Heart right ventricle (tissue), 16 donors: Measurements from ENCODE around the gene CXCL14. TPM values are rescaled to one million over a fixed set of nuclear protein-coding genes. Genes with fewer than 3 reads are reported as not detected.
A peak's percentile ranks its signal among the peaks of the same experiment; 100 is the strongest.

Experiments
- ATAC-seq, 8 donors: fragments of 200-7000 bp; cut with Tn5 transposase; one replicate each; pipeline ENCODE4 v1.9.1; 2020; ENCODE audit warnings: mild to moderate bottlenecking in 8 of 8, moderate library complexity in 8 of 8, moderate number of reproducible peaks in 1 of 8
- DNase-seq, 2 donors: peaks; one replicate each; pipeline ENCODE4 v3.0.0-alpha.2; 2020
- H3K27ac ChIP-seq, 10 donors: fragments of 200-600 bp; sonication (generic) in 2 of 10; one replicate each; pipeline versions ENCODE4 v1.5.0 to v1.8.0; 2020 to 2022; ENCODE audit warnings: mild to moderate bottlenecking in 3 of 10
- H3K27me3 ChIP-seq, 7 donors: fragments of 200-600 bp; one replicate each; pipeline ENCODE4 v1.8.0; 2021 to 2022; ENCODE audit warnings: mild to moderate bottlenecking in 2 of 7
- H3K36me3 ChIP-seq, 9 donors: fragments of 200-600 bp; sonication (generic) in 1 of 9; one replicate each; pipeline versions ENCODE4 v1.5.0 to v1.8.0; 2020 to 2022; ENCODE audit warnings: mild to moderate bottlenecking in 2 of 9
- H3K4me1 ChIP-seq, 9 donors: fragments of 200-600 bp; sonication (generic) in 1 of 9; one replicate each; pipeline versions ENCODE4 v1.5.0 to v1.8.0; 2020 to 2022; ENCODE audit warnings: mild to moderate bottlenecking in 4 of 9
- H3K4me3 ChIP-seq, 10 donors: fragments of 200-600 bp; sonication (generic) in 2 of 10; one replicate each; pipeline versions ENCODE4 v1.5.0 to v1.8.0; 2020 to 2022; ENCODE audit warnings: mild to moderate bottlenecking in 7 of 10, moderate library complexity in 2 of 10
- H3K9me3 ChIP-seq, 11 donors: fragments of 200-600 bp in 10 of 11; sonication (generic) in 2 of 11; one replicate each; pipeline versions ENCODE4 v1.5.0 to v1.8.0; 2013 to 2022; ENCODE audit warnings: mild to moderate bottlenecking in 2 of 11, control low read depth in 1 of 11, moderate library complexity in 1 of 11
- CTCF ChIP-seq, 9 donors: fragments of 200-600 bp; sonication (generic) in 2 of 9; IDR thresholded peaks; one replicate each; pipeline versions ENCODE4 v1.5.0 to v1.8.0; 2021 to 2022; ENCODE audit warnings: antibody characterized with exemption in 9 of 9, mild to moderate bottlenecking in 5 of 9, moderate library complexity in 1 of 9
- WGBS, 2 donors: extraction: QIAGEN DNeasy Blood & Tissue Kit; methylation state at CpG; one replicate each; pipeline ENCODE4 v1.1.7; 2013; ENCODE audit warnings: inconsistent platforms in 1 of 2; 5-methylcytosine and 5-hydroxymethylcytosine counted together
- intact Hi-C, 10 donors: fragments of 100-400 bp; cut with DNase I; formaldehyde crosslinking; loops; one replicate each; pipeline versions ENCODE4 v1.11.1 to v1.14.2; 2022
- polyA plus RNA-seq, 2 donors: library from polyadenylated mRNA; stranded (reverse); fragments of 200-250 nt; gene quantifications; one replicate each; pipeline ENCODE4 v1.2.3, GENCODE V29; 2013
- total RNA-seq, 10 donors: library from RNA; stranded (reverse); fragmentation: NEBNext Ultra II Directional in 3 of 10; extraction: Animal tissue kit (Norgen Biotek cat#: 25700) in 3 of 10; gene quantifications; one replicate each; pipeline versions ENCODE4 v1.2.1 to v1.2.4, GENCODE V29; 2021 to 2023
- donor health status: Arrhythmogenic right ventricular cardiomyopathy.
- donor health status: ischemic (EF 13 %, LVEDD 7.1; RV severe dilation, severe dysfunction).
- donor health status: healthy with polysubstance abuse.
- donor health status: DM: no; HTN: yes; CAD: no.
- donor health status: DM: no; HTN: no; CAD: no.
- donor health status: ischemic (EF 25% LVEDD 6.9; RV normal size, moderate dysfunction).
- donor health status: ischemic (EF 25% LVEDD 5.7; RV mildly dilated, moderate dysfunction).
- donor health status: healthy.
- donor health status: DM: yes; HTN: yes; CAD: no.
- donor health status: Ischemic cardiomyopathy.
- donor health status: ischemic (EF 35%, LVEDD 5.7; RV mildly dilated, moderate dysfunction).
- donor health status: nonischemic (EF 11% LVEDD 7.7; RV severe dilation, severe dysfunction).
- donor health status: DM: yes; HTN: yes; CAD: no.
- donor health status: PGD.
- donor health status: ischemic (EF 29% LVEDD 5.4; RV normal size, mild dysfunction).
- donor health status: nonischemic (EF 23%, LVEDD 6.1; RV moderate dilation, normal function).

The CXCL14 gene
- total and polyA plus RNA-seq, 12 donors: 0.28 to 2.2 (median 0.51) TPM

- DNase-seq (no peak), ATAC-seq (no peak)
- H3K27ac ChIP-seq: no peak overlapping the region
- no peak for TF ChIP-seq CTCF (IDR thresholded peaks at IDR 0.05)
- H3K4me3 ChIP-seq: no peak overlapping the region
- H3K9me3 ChIP-seq: no peaks in the 10 kb centered on the region
- peaks cover 0 to 55% (median 26%) of the 10 kb centered on the region in 7 donors for H3K27me3 ChIP-seq
- 79 to 82% methylated on average over 9 of the region's 9 CpGs for WGBS, 2 donors
- H3K4me1 ChIP-seq: no peaks in the 10 kb centered on the region
- intact Hi-C loops: no loop called here
- no peaks in the 10 kb centered on the region for H3K36me3 ChIP-seq
Measured at GRCh38 chr5:135571902-135572301, 6.9 kb downstream of the CXCL14 start.

- ATAC-seq (no peak), DNase-seq (no peak)
- H3K27ac ChIP-seq: no peak overlapping the region
- H3K36me3 ChIP-seq: no peaks in the 10 kb centered on the region
- intact Hi-C loops: no loop called here
- 77 to 79% methylated on average over 10 of the region's 10 CpGs for WGBS, 2 donors
- H3K4me3 ChIP-seq: no peak overlapping the region
- TF ChIP-seq CTCF (IDR thresholded peaks at IDR 0.05): no peak
- H3K4me1 ChIP-seq: no peaks in the 10 kb centered on the region
- no peaks in the 10 kb centered on the region for H3K9me3 ChIP-seq
- H3K27me3 ChIP-seq: peaks cover 0 to 52% (median 22%) of the 10 kb centered on the region in 7 donors
Measured at GRCh38 chr5:135571066-135571609, 7.7 kb downstream of the CXCL14 start.

GRCh38 chr5:135570453-135570764 is 8.4 kb downstream of the CXCL14 start:
- H3K36me3 ChIP-seq: no peaks in the 10 kb centered on the region
- WGBS, 2 donors: 18 to 30% methylated on average over 3 of the region's 3 CpGs
- peaks cover 0 to 52% (median 19%) of the 10 kb centered on the region in 7 donors for H3K27me3 ChIP-seq
- DNase-seq (no peak), ATAC-seq (no peak)
- no peaks in the 10 kb centered on the region for H3K9me3 ChIP-seq
- no peak overlapping the region for H3K4me3 ChIP-seq
- no peak for TF ChIP-seq CTCF (IDR thresholded peaks at IDR 0.05)
- H3K27ac ChIP-seq: no peak overlapping the region
- H3K4me1 ChIP-seq: no peaks in the 10 kb centered on the region
- intact Hi-C loops: no loop called here

GRCh38 chr5:135569755-135570452 is 8.9 kb downstream of the CXCL14 start:
- Histone ChIP-seq H3K36me3 (no peaks in the 10 kb centered on the region), H3K4me3 (no peak overlapping the region), H3K4me1 (no peaks in the 10 kb centered on the region), H3K27me3 (peaks cover 0 to 50% (median 16%) of the 10 kb centered on the region in 7 donors), H3K27ac (no peak overlapping the region), H3K9me3 (no peaks in the 10 kb centered on the region)
- intact Hi-C loops: loop anchor here in 3 of 10 donors (10.0 kb wide), 2 partner anchors 155 to 645 kb away; no protein-coding TSS in a partner anchor
- WGBS, 2 donors: 47 to 51% methylated on average over 10 of the region's 10 CpGs
- TF ChIP-seq CTCF (IDR thresholded peaks at IDR 0.05): peak in 7 of 9 donors; percentile 14 to 45 (median 35)
- DNase-seq: no peak
- peak in 3 of 8 donors; percentile 30 to 51 (median 46) for ATAC-seq
